Gastroesophageal sphincter (tissue), 4 donors: ENCODE results near the gene EPC2. TPM values are rescaled to one million over a fixed set of nuclear protein-coding genes. Genes with fewer than 3 reads are reported as not detected.
"Not testable (repeated sequence)": the region's sequence is repeated elsewhere in the genome, so short reads cannot be mapped to it uniquely, and the experiment has no call there.

Experiments
- ATAC-seq: fragments of 150-250 bp; one replicate; pipeline ENCODE4 v1.9.1; 2016; ENCODE audit warnings: mild to moderate bottlenecking, moderate library complexity
- H3K27ac ChIP-seq, 4 donors: fragments of 200-600 bp; sonication (generic) in 3 of 4; 1 replicate in 3 of 4; 2 replicates in 1 of 4; pipeline ENCODE4 v1.5.1; 2016 to 2019
- H3K27me3 ChIP-seq: fragments of 200-600 bp; sonication (generic); one replicate; pipeline ENCODE4 v1.5.1; 2019
- H3K36me3 ChIP-seq, 2 donors: fragments of 200-600 bp; sonication (generic); one replicate each; pipeline ENCODE4 v1.5.1; 2019; ENCODE audit warnings: control low read depth in 1 of 2
- H3K4me1 ChIP-seq, 3 donors: fragments of 200-600 bp; sonication (generic); 1 replicate in 2 of 3; 2 replicates in 1 of 3; pipeline ENCODE4 v1.5.1; 2016 to 2019; ENCODE audit warnings: control low read depth in 2 of 3
- H3K4me3 ChIP-seq, 2 donors: fragments of 200-600 bp; sonication (generic); one replicate each; pipeline ENCODE4 v1.5.1; 2019; ENCODE audit warnings: mild to moderate bottlenecking in 1 of 2, moderate library complexity in 1 of 2
- H3K9me3 ChIP-seq, 3 donors: fragments of 200-600 bp; sonication (generic); one replicate each; pipeline ENCODE4 v1.5.1; 2017 to 2019; ENCODE audit warnings: control low read depth in 2 of 3
- CTCF ChIP-seq, 4 experiments: fragments of 200-600 bp in 2 of 4; fragments of 450-650 bp in 2 of 4; sonication (generic) in 1 of 4; IDR thresholded peaks; one replicate each; pipeline ENCODE4 v1.5.1; 2017 to 2019; ENCODE audit warnings: antibody characterized with exemption in 4 of 4, mild to moderate bottlenecking in 2 of 4, moderate library complexity in 2 of 4
- EP300 ChIP-seq: sonication (generic); formaldehyde crosslinking; IDR thresholded peaks from one replicate; pipeline ENCODE4 v1.6.1; 2017; ENCODE audit warnings: antibody characterized with exemption, mild to moderate bottlenecking
- POLR2A ChIP-seq, 2 donors: fragments of 450-650 bp; IDR thresholded peaks; one replicate each; pipeline ENCODE4 v1.6.1; 2017; ENCODE audit warnings: antibody characterized with exemption in 2 of 2, mild to moderate bottlenecking in 2 of 2, moderate library complexity in 1 of 2
- POLR2AphosphoS5 ChIP-seq: sonication (generic); formaldehyde crosslinking; IDR thresholded peaks from one replicate; pipeline ENCODE4 v1.6.1; 2017; ENCODE audit warnings: antibody characterized with exemption
- WGBS, 2 donors: methylation state at CpG; one replicate each; pipeline ENCODE4 v1.1.5; 2018; ENCODE audit warnings: low coverage in 1 of 2; 5-methylcytosine and 5-hydroxymethylcytosine counted together
- total RNA-seq, 4 donors: library from RNA; depleted of rRNA; stranded (reverse); fragments of >200 nt; gene quantifications; one replicate each; pipeline ENCODE4 v1.1.0, GENCODE V29; 2016

EPC2 gene
- total RNA-seq, 4 donors from 2014 or later: 25.4 to 38.4 (median 30.7) TPM

GRCh38 chr2:148770047-148770446, 125.5 kb downstream of the EPC2 start:
- Histone ChIP-seq H3K27me3 (no peaks in the 10 kb centered on the region), H3K27ac (no peak overlapping the region), H3K4me1 (no peaks in the 10 kb centered on the region), H3K36me3 (peaks cover 3 to 47% of the 10 kb centered on the region in 2 donors), H3K4me3 (no peak overlapping the region), H3K9me3 (no peaks in the 10 kb centered on the region)
- TF ChIP-seq EP300 (no peak), POLR2A (IDR thresholded peaks at IDR 0.05) (no peak), CTCF (IDR thresholded peaks at IDR 0.05) (no peak), POLR2AphosphoS5 (no peak)
- ATAC-seq: no peak
- 98% methylated on average over 4 of the region's 4 CpGs; no CpG with 5 or more reads in 1 of the 2 donors for WGBS, 2 donors

GRCh38 chr2:148781544-148781943, 137.0 kb downstream of the EPC2 start:
- ATAC-seq: no peak
- H3K27me3 ChIP-seq: no peaks in the 10 kb centered on the region
- H3K4me3 ChIP-seq: no peak overlapping the region
- H3K4me1 ChIP-seq: no peaks in the 10 kb centered on the region
- peaks cover 0 to 51% of the 10 kb centered on the region in 2 donors for H3K36me3 ChIP-seq
- TF ChIP-seq EP300 (no peak), POLR2A (IDR thresholded peaks at IDR 0.05) (no peak), POLR2AphosphoS5 (no peak), CTCF (IDR thresholded peaks at IDR 0.05) (no peak)
- H3K27ac ChIP-seq: no peak overlapping the region
- H3K9me3 ChIP-seq: no peaks in the 10 kb centered on the region
- 94 to 95% methylated on average over 5 of the region's 5 CpGs for WGBS, 2 donors

GRCh38 chr2:148789059-148789458, 144.5 kb downstream of the EPC2 start:
- H3K27me3 ChIP-seq: no peaks in the 10 kb centered on the region
- TF ChIP-seq EP300: no peak
- TF ChIP-seq CTCF (IDR thresholded peaks at IDR 0.05): no peak
- TF ChIP-seq POLR2A (IDR thresholded peaks at IDR 0.05): no peak
- TF ChIP-seq POLR2AphosphoS5: no peak
- H3K4me1 ChIP-seq: no peaks in the 10 kb centered on the region
- peaks cover 0 to 38% of the 10 kb centered on the region in 2 donors for H3K36me3 ChIP-seq
- H3K9me3 ChIP-seq: no peaks in the 10 kb centered on the region
- ATAC-seq: no peak
- H3K27ac ChIP-seq: no peak overlapping the region
- no peak overlapping the region for H3K4me3 ChIP-seq

- H3K27ac ChIP-seq, H3K4me3 ChIP-seq, H3K9me3 ChIP-seq, H3K27me3 ChIP-seq, ATAC-seq, H3K4me1 ChIP-seq: not testable (repeated sequence)
- H3K36me3 ChIP-seq: peaks cover 0 to 27% of the 10 kb centered on the region in 2 donors
- 92 to 100% methylated on average over 2 to 4 of the region's 5 CpGs for WGBS, 2 donors
These were observed 145.6 kb downstream of the EPC2 start for GRCh38 chr2:148790172-148790571.

GRCh38 chr2:148794558-148794957, 150.0 kb downstream of the EPC2 start:
- WGBS, 2 donors: 70 to 79% methylated on average over 2 of the region's 2 CpGs
- TF ChIP-seq POLR2A (IDR thresholded peaks at IDR 0.05) (no peak), CTCF (IDR thresholded peaks at IDR 0.05) (no peak), POLR2AphosphoS5 (no peak), EP300 (no peak)
- Histone ChIP-seq H3K4me1 (no peaks in the 10 kb centered on the region), H3K36me3 (peaks cover 0 to 5% of the 10 kb centered on the region in 2 donors), H3K4me3 (no peak overlapping the region), H3K9me3 (no peaks in the 10 kb centered on the region), H3K27ac (no peak overlapping the region), H3K27me3 (no peaks in the 10 kb centered on the region)
- ATAC-seq: no peak
